ENCODE results near the gene TPK1. TPM values are rescaled to one million over a fixed set of nuclear protein-coding genes. Genes with fewer than 3 reads are reported as not detected.

TPK1 gene
- total and polyA plus RNA-seq, 2 of the 4 experiments (the other 2 are of a cell fraction), result 0.38 to 1.8 TPM

DNA sequence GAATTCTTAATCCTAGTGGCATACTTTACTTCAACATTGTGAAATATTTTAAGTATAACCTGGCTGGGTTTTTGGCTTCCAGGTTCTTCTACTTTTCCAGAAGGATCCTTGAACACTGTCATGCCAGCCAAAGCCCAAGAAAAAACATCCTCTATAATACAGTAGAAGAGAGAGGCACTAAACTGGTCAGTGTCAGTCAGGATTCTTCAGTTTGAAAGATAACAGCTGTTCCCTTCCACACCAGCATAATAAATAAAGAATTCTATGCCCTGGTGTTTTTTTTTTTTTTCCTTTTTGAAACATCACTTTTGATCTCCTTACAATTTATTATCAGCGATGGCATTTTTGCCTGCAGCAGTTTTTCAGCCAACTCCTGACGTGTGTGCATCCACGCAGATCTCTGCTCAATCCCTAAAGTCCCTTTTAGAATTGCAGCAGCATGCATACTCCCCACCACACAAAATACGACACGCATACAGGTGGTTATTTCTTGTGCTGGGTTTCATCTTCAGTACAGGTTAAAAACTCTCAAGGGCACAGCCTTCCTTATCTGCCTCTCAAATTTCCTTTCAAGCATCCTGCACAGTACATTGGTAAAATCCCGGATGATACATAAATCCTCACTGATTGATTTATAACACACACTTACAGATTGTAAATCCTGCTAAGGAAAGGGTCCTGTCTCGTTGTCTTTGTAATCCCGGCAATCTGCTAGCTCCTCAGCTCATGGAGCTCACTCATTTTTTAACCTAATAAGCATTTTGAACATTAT lies 100.2 kb downstream of the TPK1 start:
- Histone ChIP-seq H3K27me3 (ENCODE audit: control insufficient read depth, insufficient read depth, low read length) (no peaks in the 10 kb centered on the region), H4K5ac (ENCODE audit: low read depth, low read length) (no peak overlapping the region), H3K79me1 (ENCODE audit: low read depth in 1 of 2, low read length in 2 of 2) (no peaks in the 10 kb centered on the region), H4K20me1 (ENCODE audit: insufficient read depth, low read length) (no peaks in the 10 kb centered on the region), H2BK120ac (ENCODE audit: low read depth, low read length) (no peak overlapping the region), H3K4ac (ENCODE audit: low read depth, low read length) (no peak overlapping the region), H3K4me1 (ENCODE audit: control insufficient read depth, insufficient read depth, low read length) (no peaks in the 10 kb centered on the region), H4K8ac (ENCODE audit: low read depth in 2 of 2, low read length in 2 of 2) (no peak overlapping the region), H4K91ac (ENCODE audit: insufficient read depth, low read depth, low read length) (no peak overlapping the region), H3K9me1 (ENCODE audit: insufficient read depth, low read length) (no peaks in the 10 kb centered on the region), H2AFZ (replicated peaks; ENCODE audit: low read length, poor library complexity) (no peak overlapping the region), H2BK5ac (ENCODE audit: low read depth, low read length, poor library complexity, severe bottlenecking) (no peak overlapping the region), H3K23ac (ENCODE audit: low read depth, low read length) (no peak overlapping the region), H3K56ac (ENCODE audit: extremely low read depth, insufficient read depth, low read length) (no peak overlapping the region), H3K27ac (ENCODE audit: insufficient read depth, low read length) (no peak overlapping the region), H3K14ac (replicated peaks; ENCODE audit: low read depth, low read length) (no peak overlapping the region), H3K9ac (ENCODE audit: low read depth, low read length) (no peak overlapping the region), H2AK5ac (ENCODE audit: low read depth, low read length) (no peak overlapping the region), H2BK20ac (ENCODE audit: low read depth, low read length) (no peak overlapping the region), H3K4me3 (ENCODE audit: insufficient read depth, low read depth, low read length) (no peak overlapping the region), H3K9me3 (ENCODE audit: control insufficient read depth, insufficient read depth, low read length) (peaks cover 3% of the 10 kb centered on the region), H2BK15ac (ENCODE audit: low read depth, low read length) (no peak overlapping the region), H3K4me2 (ENCODE audit: low read depth, low read length) (no peak overlapping the region), H3K18ac (ENCODE audit: low read depth, low read length) (no peak overlapping the region), H2AK9ac (replicated peaks; ENCODE audit: low read depth, low read length, poor library complexity) (no peak overlapping the region), H3K36me3 (ENCODE audit: control insufficient read depth, insufficient read depth, low read length) (no peaks in the 10 kb centered on the region)
- WGBS, 2 experiments (ENCODE audit: extremely low coverage in 2 of 2, insufficient read length in 1 of 2), result no CpG with 5 or more reads among the region's 8 CpGs
- TF ChIP-seq MXI1 (IDR thresholded peaks at IDR 0.05; ENCODE audit: borderline replicate concordance, low read depth, low read length) (no peak), RCOR1 (IDR thresholded peaks at IDR 0.05; ENCODE audit: insufficient replicate concordance, low read length) (no peak), POLR2A (IDR thresholded peaks at IDR 0.05; ENCODE audit: low read depth, low read length) (no peak), CEBPB (IDR thresholded peaks at IDR 0.05; ENCODE audit: low read depth, low read length) (no peak), FOS (IDR thresholded peaks at IDR 0.05; ENCODE audit: low read depth, low read length) (no peak), BHLHE40 (IDR thresholded peaks at IDR 0.05; ENCODE audit: low read depth, low read length) (no peak), MAFK (IDR thresholded peaks at IDR 0.05; ENCODE audit: low read depth, low read length) (no peak), USF2 (IDR thresholded peaks at IDR 0.05; ENCODE audit: low read depth, low read length) (no peak), MAZ (IDR thresholded peaks at IDR 0.05; ENCODE audit: borderline replicate concordance, low read depth, low read length) (no peak), SMC3 (IDR thresholded peaks at IDR 0.05; ENCODE audit: low read depth, low read length) (no peak), CHD1 (IDR thresholded peaks at IDR 0.05; ENCODE audit: low read depth, low read length) (no peak), NFE2L2 (IDR thresholded peaks at IDR 0.05; ENCODE audit: low read depth, low read length) (no peak), ELK1 (IDR thresholded peaks at IDR 0.05; ENCODE audit: borderline replicate concordance, low read depth, low read length) (no peak), RAD21 (IDR thresholded peaks at IDR 0.05; ENCODE audit: low read length) (no peak)
- TF ChIP-seq, protein P1, sequence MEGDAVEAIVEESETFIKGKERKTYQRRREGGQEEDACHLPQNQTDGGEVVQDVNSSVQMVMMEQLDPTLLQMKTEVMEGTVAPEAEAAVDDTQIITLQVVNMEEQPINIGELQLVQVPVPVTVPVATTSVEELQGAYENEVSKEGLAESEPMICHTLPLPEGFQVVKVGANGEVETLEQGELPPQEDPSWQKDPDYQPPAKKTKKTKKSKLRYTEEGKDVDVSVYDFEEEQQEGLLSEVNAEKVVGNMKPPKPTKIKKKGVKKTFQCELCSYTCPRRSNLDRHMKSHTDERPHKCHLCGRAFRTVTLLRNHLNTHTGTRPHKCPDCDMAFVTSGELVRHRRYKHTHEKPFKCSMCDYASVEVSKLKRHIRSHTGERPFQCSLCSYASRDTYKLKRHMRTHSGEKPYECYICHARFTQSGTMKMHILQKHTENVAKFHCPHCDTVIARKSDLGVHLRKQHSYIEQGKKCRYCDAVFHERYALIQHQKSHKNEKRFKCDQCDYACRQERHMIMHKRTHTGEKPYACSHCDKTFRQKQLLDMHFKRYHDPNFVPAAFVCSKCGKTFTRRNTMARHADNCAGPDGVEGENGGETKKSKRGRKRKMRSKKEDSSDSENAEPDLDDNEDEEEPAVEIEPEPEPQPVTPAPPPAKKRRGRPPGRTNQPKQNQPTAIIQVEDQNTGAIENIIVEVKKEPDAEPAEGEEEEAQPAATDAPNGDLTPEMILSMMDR (conservative IDR thresholded peaks at IDR 0.05; ENCODE audit: low read depth, low read length), result no peak
- ChIA-PET POLR2A (ENCODE audit: unreplicated experiment) (no interaction called here), CTCF (no interaction called here)
- dilution Hi-C loops (cut with HindIII; ENCODE audit: low sequenced_read_pairs, unreplicated experiment) (no loop called here), intact Hi-C loops (cut with micrococcal nuclease) (no loop called here), in situ Hi-C loops (cut with MboI; ENCODE audit: low sequenced_read_pairs) (no loop called here)
- no TSS peak for BruUV-seq (replicated peaks)
- ATAC-seq (ENCODE audit: low read depth), result no peak
- no peak for DNase-seq
